IPS-15b (cell line): ENCODE measurements around the gene WDR5.

Experiments used
- H3K27me3 ChIP-seq: one replicate; pipeline ENCODE4 v1.6.1; 2013; ENCODE audit warnings: low read length; ENCODE audit not compliant: control insufficient read depth, insufficient read depth
- H3K36me3 ChIP-seq: one replicate; pipeline ENCODE4 v1.6.1; 2013; ENCODE audit warnings: low read length; ENCODE audit not compliant: control insufficient read depth, insufficient read depth
- H3K4me1 ChIP-seq: one replicate; pipeline ENCODE4 v1.6.1; 2013; ENCODE audit warnings: mild to moderate bottlenecking, low read length; ENCODE audit not compliant: control insufficient read depth, insufficient read depth
- H3K4me3 ChIP-seq: one replicate; pipeline ENCODE4 v1.5.1; 2013; ENCODE audit warnings: low read depth, low read length
- H3K9ac ChIP-seq: one replicate; pipeline ENCODE4 v1.6.1; 2013; ENCODE audit warnings: low read depth, mild to moderate bottlenecking, low read length
- H3K9me3 ChIP-seq: one replicate; pipeline ENCODE4 v1.6.1; 2013; ENCODE audit warnings: mild to moderate bottlenecking, low read length; ENCODE audit not compliant: control insufficient read depth, insufficient read depth

WDR5 gene

DNA sequence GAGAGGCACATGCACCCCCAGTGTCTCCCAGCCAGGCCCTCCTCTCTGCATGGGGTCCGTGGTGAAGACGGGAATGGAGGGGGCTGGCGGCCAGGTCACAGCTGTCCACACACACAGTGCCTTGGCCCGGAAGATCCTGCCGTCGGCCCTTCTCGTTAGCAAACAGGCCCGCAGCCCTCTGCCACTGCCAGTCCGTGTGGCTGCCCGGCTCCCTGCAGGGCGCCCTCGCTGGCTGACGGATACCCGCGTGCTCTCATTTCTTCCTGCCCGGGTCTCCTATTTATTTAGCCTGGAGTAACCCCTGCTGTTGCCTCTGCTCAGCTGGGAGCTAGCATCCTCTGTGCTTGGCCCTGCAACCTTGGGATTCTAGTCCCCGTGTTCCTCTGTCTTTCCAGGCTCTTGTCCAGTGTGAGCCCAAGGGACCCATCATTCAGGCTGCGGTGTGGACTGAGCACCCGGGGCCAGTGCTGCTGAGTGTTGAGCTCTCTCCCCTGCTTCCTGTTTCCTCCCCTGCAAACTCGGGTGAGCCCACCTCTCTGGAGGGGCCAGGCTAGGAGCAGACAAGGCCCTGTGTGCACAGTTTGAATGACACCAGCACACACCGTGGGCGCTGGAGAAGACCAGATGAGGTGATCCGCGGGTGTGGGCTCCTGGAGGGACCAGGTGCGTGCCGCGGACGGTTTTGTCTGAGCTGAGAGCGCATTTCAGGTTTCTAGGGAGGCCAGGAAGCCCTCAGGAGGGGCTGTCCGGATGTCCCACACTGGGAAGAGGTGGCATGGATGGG, 43.1 kb downstream of the WDR5 start:
- Histone ChIP-seq H3K27me3 (no peaks in the 10 kb centered on the region), H3K4me1 (no peaks in the 10 kb centered on the region), H3K4me3 (no peak overlapping the region), H3K9me3 (no peaks in the 10 kb centered on the region), H3K36me3 (no peaks in the 10 kb centered on the region), H3K9ac (no peak overlapping the region)

DNA sequence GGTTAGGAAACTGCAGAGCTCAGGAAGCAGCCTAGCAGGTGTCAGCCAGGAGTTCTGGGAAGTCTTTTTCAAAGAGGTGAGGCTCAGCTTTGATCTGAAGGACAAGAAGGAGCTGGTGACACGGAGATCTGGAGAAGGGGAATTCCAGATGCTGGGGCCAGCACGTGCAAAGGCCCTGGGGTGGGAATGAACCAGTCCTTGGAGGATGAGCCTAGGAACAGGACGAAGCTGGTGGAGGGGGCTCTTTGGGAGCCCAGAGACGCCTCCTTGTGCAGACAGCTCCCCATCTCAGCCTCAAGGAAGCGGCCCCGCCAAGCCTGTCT, 43.7 kb downstream of the WDR5 start:
- H3K4me3 ChIP-seq, result no peak overlapping the region
- H3K9me3 ChIP-seq, result no peaks in the 10 kb centered on the region
- H3K27me3 ChIP-seq, result no peaks in the 10 kb centered on the region
- H3K9ac ChIP-seq, result no peak overlapping the region
- H3K36me3 ChIP-seq, result no peaks in the 10 kb centered on the region
- H3K4me1 ChIP-seq, result no peaks in the 10 kb centered on the region

DNA sequence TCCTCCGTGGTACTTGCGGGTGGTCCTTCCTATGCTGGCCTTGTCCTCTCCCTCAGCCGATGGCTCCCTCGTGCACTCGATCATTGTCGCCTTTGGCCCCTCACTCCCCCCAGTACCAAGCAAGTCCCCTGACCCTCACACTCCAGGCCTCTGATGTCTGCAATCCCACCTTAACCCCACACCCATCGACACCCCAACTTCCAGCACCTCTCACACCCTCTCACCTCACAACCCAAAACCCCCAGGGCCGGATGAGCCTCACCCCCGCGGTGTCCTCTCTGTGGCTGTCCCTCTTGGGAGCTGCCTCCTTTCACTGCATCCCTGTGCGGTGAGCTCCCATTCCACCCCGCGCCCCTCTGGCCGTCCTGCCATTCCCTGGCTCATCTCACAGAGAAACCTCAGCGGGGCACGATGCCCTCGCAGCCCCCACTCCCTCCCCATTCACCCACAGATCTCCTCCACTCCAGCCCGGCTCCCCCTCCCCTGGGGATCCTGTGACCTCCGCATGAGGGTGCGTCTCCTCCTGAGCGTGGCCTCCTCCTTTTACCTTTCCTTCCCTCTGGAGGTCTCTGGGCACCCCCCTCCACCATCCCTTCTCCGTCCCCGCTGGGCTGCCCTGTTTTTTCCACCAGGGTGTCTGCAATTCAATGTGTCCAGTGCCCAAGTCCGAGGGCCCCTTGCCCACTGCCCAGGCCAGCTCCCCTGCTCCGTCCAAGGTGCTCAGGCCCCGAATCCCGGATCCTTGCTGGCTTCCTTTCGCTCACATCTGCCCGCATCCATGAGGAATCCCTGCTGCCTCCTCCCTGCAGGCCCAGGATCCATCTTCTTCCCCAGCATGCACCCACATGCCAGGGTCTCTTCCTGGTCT, 44.3 kb downstream of the WDR5 start:
- Histone ChIP-seq H3K36me3 (no peaks in the 10 kb centered on the region), H3K27me3 (no peaks in the 10 kb centered on the region), H3K9me3 (no peaks in the 10 kb centered on the region), H3K4me1 (no peaks in the 10 kb centered on the region), H3K9ac (no peak overlapping the region), H3K4me3 (no peak overlapping the region)

DNA sequence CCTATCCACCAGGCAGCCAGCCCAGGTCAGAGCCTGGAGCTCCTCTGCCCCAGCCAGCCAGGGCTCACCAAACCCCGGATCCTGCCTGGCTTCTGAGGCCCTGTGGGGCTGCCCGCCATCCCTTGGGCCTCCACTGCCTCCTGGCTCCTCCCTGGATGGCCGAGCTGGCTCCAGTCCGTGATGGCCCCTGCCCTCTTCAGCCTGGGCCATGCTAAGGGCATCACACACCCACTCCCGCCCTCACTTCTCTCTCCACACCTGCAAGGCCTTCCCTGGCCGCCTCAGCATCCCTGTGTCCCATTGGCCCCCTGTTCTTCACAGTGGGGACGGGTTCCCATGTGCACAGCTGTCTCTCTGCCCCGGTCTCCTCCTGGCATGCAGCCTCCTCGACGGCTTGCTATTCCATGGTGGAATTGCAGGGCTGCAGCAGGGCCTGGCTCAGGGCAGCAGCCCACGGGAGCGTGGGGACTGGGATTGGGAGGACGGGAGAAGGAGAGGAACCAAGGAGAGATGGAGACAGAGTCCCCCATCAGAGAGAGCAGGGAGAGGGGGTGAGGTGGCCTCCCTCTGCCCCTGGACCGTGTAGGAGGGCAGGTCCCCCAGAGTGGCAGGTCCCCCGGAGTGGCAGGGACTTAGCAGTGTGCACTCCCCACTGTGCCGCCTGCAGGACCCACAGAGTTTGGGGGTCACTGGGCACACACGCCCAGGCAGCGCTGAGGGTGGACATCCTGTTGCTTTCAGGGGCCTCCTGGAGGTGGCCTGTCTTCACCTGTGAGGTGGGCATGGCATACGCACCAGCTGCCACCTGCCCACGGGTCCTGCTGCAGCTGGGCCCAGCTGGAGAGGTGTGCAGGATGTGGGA, 45.1 kb downstream of the WDR5 start:
- Histone ChIP-seq H3K9ac (no peak overlapping the region), H3K27me3 (no peaks in the 10 kb centered on the region), H3K4me1 (no peaks in the 10 kb centered on the region), H3K9me3 (no peaks in the 10 kb centered on the region), H3K4me3 (no peak overlapping the region), H3K36me3 (no peaks in the 10 kb centered on the region)

DNA sequence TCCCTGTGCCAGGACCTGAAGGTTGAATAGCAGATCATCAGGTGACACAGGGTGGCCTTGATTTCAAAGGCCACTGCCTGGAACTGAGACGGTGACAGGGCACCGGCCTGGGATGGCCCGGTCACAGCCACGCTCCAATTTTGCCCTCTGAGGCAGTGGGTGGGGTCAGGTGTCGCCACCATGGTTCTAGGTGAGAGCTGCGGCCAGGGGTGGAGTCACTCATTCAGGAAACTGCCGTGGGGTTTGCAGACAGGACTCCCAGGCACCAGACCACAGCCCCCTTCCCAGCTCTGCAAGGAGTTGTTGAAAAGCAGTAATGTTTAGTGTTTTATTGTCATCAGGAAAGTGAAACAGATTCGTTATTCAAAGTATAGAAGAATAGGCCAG, 45.8 kb downstream of the WDR5 start:
- Histone ChIP-seq H3K9ac (no peak overlapping the region), H3K9me3 (no peaks in the 10 kb centered on the region), H3K27me3 (no peaks in the 10 kb centered on the region), H3K36me3 (no peaks in the 10 kb centered on the region), H3K4me3 (no peak overlapping the region), H3K4me1 (no peaks in the 10 kb centered on the region)

DNA sequence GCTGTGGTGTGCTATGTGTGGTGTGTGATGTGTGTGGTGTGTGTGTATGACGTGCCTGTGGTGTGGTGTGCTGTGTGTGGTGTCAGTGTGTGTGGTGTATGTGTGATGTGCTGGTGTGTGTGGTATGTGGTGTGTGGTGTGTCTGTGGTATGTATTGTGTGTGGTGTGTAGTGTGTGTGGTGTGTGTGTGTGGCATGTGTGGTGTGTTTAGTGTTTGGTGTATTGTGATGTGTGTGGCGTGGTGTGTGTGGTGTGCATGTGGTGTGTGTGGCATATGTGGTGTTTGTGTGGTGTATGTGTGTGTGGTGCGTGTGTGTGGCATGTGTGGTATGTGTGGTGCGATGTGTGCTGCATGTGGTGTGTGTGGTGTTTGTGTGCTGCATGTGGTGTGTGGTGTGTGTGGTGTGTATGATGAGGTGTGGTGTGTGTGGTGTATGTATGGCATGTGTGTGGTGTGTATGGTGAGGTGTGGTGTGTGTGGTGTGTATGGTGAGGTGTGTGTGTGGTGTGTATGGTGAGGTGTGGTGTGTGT, 46.7 kb downstream of the WDR5 start:
- no peaks in the 10 kb centered on the region for H3K27me3 ChIP-seq
- no peaks in the 10 kb centered on the region for H3K9me3 ChIP-seq
- H3K36me3 ChIP-seq, result no peaks in the 10 kb centered on the region
- H3K4me3 ChIP-seq, result no peak overlapping the region
- H3K9ac ChIP-seq, result no peak overlapping the region
- no peaks in the 10 kb centered on the region for H3K4me1 ChIP-seq

DNA sequence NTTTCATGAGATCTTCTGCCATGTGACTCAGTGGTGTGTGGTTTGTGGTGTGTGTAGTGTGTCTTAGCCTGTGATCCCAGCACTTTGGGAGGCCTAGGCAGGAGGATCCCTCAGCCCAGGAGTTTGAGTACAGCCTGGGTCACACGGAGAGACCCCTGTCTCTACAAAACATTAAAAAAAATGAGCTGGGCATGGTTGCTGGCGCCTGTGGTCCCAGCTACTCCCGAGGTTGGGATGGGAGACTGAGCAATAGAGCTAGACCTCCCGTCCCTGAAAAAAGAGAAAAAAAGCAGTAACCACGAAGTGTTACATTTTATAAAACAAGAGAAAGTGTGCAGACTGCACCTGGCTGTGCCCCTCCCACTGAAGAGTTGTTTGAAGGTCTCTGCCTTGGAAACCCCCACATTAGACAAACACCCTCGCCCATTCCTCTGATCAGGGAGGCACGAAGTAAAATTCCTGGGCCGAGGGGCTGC, 49.7 kb downstream of the WDR5 start:
- H3K9ac ChIP-seq, result no peak overlapping the region
- no peaks in the 10 kb centered on the region for H3K27me3 ChIP-seq
- no peaks in the 10 kb centered on the region for H3K9me3 ChIP-seq
- H3K4me3 ChIP-seq, result no peak overlapping the region
- H3K4me1 ChIP-seq, result no peaks in the 10 kb centered on the region
- no peaks in the 10 kb centered on the region for H3K36me3 ChIP-seq

DNA sequence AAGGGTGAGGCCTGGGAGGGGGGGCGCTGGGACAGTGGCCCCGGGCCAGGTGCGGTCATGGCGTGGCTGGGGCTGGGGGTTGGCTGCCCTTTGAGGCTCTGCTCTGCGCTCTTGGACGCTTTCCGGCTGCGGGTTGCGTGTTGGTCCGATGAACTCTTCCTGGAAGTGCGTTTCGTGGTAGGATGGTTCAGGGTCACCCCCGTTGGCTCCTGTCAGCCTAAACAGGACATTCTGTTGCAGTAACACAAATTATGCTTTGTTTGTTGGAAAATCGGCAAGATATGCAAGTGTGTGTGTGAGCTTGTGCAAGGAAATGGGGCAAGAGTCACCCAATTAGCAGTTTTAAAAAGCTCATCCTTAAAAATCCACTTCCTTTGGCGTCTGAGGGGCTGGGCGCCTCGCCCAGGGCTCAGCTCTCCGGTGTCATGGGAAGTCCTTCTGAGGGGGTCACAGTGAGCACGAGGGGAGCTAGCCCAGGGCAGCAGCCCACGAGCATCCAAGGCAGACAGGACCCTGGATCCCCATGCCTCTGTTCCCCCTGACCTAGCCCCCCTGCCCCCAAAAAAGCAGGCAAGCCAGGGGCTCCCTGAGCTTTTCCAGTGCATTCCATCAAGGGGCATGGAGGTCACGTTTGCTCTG, 50.7 kb downstream of the WDR5 start:
- Histone ChIP-seq H3K4me1 (no peaks in the 10 kb centered on the region), H3K36me3 (no peaks in the 10 kb centered on the region), H3K9ac (no peak overlapping the region), H3K27me3 (no peaks in the 10 kb centered on the region), H3K4me3 (no peak overlapping the region), H3K9me3 (no peaks in the 10 kb centered on the region)

DNA sequence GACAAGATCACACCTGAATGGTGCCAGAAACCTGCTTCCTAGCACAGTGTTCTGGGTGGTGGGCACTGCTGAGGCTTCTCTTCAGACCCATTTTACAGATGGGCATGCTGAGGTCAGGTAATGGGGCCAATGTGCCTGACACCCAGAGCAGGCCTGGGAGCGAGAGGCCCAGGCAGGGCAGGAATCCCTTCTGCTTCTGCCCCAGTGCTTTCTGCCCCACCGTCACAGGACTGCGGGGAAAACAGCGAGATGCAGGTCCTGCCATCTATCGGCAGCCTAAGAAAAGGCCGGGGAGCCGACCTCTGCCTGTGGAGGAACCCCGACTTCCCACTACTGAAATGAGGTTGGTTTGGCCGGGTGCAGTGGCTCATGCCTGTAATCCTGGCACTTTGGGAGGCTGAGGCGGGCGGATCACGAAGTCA, 51.2 kb downstream of the WDR5 start:
- Histone ChIP-seq H3K4me3 (no peak overlapping the region), H3K9me3 (no peaks in the 10 kb centered on the region), H3K9ac (no peak overlapping the region), H3K36me3 (no peaks in the 10 kb centered on the region), H3K27me3 (no peaks in the 10 kb centered on the region), H3K4me1 (no peaks in the 10 kb centered on the region)

DNA sequence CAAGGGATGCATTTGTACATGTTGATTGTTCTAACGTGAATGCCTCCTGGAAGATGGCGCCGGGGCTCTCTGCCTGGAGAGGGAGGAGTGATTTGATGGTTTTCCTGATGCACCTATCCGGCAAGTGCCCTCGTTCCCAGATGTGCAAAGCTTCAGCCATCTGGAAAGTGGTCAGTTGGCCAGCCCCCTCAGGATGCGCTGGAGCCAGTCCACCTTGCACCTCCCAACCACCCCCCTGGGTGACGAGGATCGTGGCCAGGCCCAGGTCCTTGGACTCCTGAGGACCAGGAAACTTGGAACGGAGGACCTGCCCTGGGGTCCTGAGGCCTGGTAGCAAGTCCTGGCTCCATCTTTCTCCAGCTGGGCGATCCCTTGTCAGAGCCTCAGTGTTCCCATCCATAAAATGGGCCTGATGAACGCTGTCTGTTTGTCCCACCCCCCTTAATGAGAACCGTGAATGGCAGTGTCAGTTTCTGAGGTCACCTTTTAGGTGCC, 52.1 kb downstream of the WDR5 start:
- Histone ChIP-seq H3K36me3 (no peaks in the 10 kb centered on the region), H3K4me3 (no peak overlapping the region), H3K4me1 (no peaks in the 10 kb centered on the region), H3K27me3 (no peaks in the 10 kb centered on the region), H3K9me3 (no peaks in the 10 kb centered on the region), H3K9ac (no peak overlapping the region)
